ENCODE measurements around the gene EPHA2.

EPHA2 gene

GRCh38 chr1:16151196-16151994 lies 4.5 kb downstream of the EPHA2 start:
- Histone ChIP-seq H3K4me1 (peaks cover 6% of the 10 kb centered on the region), H3K9ac (no peak overlapping the region), H3K4me2 (ENCODE audit: low read length) (no peak overlapping the region), H2AFZ (no peak overlapping the region), H3K27me3 (ENCODE audit: control insufficient read depth, insufficient read depth, low read length) (no peaks in the 10 kb centered on the region), H3K36me3 (ENCODE audit: control insufficient read depth, insufficient read depth, low read length) (no peaks in the 10 kb centered on the region), H3K79me2 (no peaks in the 10 kb centered on the region), H3K4me3 (ENCODE audit: low read depth, low read length) (no peak overlapping the region), H3K27ac (no peak overlapping the region), H3K9me3 (ENCODE audit: control insufficient read depth, low read length) (no peaks in the 10 kb centered on the region)
- TF ChIP-seq CTCF (IDR thresholded peaks at IDR 0.05) = no peak

GRCh38 chr1:16150508-16150907 lies 5.4 kb downstream of the EPHA2 start:
- no peak overlapping the region for H3K27ac ChIP-seq
- no peaks in the 10 kb centered on the region for H3K9me3 ChIP-seq (ENCODE audit: control insufficient read depth, low read length)
- H3K4me1 ChIP-seq = peaks cover 13% of the 10 kb centered on the region
- H3K4me3 ChIP-seq (ENCODE audit: low read depth, low read length) = no peak overlapping the region
- no peaks in the 10 kb centered on the region for H3K36me3 ChIP-seq (ENCODE audit: control insufficient read depth, insufficient read depth, low read length)
- H3K9ac ChIP-seq = no peak overlapping the region
- H3K79me2 ChIP-seq = no peaks in the 10 kb centered on the region
- no peak overlapping the region for H3K4me2 ChIP-seq (ENCODE audit: low read length)
- no peak for TF ChIP-seq CTCF (IDR thresholded peaks at IDR 0.05)
- H2AFZ ChIP-seq = no peak overlapping the region
- no peaks in the 10 kb centered on the region for H3K27me3 ChIP-seq (ENCODE audit: control insufficient read depth, insufficient read depth, low read length)

GRCh38 chr1:16149702-16150488 lies 6.0 kb downstream of the EPHA2 start:
- Histone ChIP-seq H3K4me1 (peaks cover 16% of the 10 kb centered on the region), H3K27ac (no peak overlapping the region), H3K9ac (no peak overlapping the region), H3K4me3 (ENCODE audit: low read depth, low read length) (no peak overlapping the region), H3K9me3 (ENCODE audit: control insufficient read depth, low read length) (no peaks in the 10 kb centered on the region), H3K36me3 (ENCODE audit: control insufficient read depth, insufficient read depth, low read length) (no peaks in the 10 kb centered on the region), H3K27me3 (ENCODE audit: control insufficient read depth, insufficient read depth, low read length) (no peaks in the 10 kb centered on the region), H3K79me2 (no peaks in the 10 kb centered on the region), H2AFZ (no peak overlapping the region), H3K4me2 (ENCODE audit: low read length) (no peak overlapping the region)
- no peak for TF ChIP-seq CTCF (IDR thresholded peaks at IDR 0.05)

GRCh38 chr1:16149146-16149545 lies 6.7 kb downstream of the EPHA2 start:
- Histone ChIP-seq H3K4me1 (peaks cover 18% of the 10 kb centered on the region), H3K9ac (no peak overlapping the region), H3K9me3 (ENCODE audit: control insufficient read depth, low read length) (no peaks in the 10 kb centered on the region), H2AFZ (no peak overlapping the region), H3K79me2 (no peaks in the 10 kb centered on the region), H3K4me3 (ENCODE audit: low read depth, low read length) (no peak overlapping the region), H3K36me3 (ENCODE audit: control insufficient read depth, insufficient read depth, low read length) (no peaks in the 10 kb centered on the region), H3K27me3 (ENCODE audit: control insufficient read depth, insufficient read depth, low read length) (no peaks in the 10 kb centered on the region), H3K27ac (no peak overlapping the region), H3K4me2 (ENCODE audit: low read length) (no peak overlapping the region)
- TF ChIP-seq CTCF (IDR thresholded peaks at IDR 0.05) = no peak
